IMR-90 (cell line): Measurements from ENCODE around the gene ACOXL. TPM values are rescaled to one million over a fixed set of nuclear protein-coding genes. Genes with fewer than 3 reads are reported as not detected.

Experiments
- ATAC-seq: fragments of 200-7000 bp; cut with Tn5 transposase; 2 replicates; pipeline ENCODE4 v1.9.1; 2020; ENCODE audit warnings: low read depth, mild to moderate bottlenecking, moderate library complexity
- BruUV-seq: library from RNA; stranded (reverse); fragments of 400-500 nt; replicated peaks from 2 replicates; lab custom pipeline; 2021; lab: Mats Ljungman, UMichigan
- CTCF ChIA-PET: fragments of 300-600 bp; formaldehyde crosslinking; extraction: SDS; loops from one replicate; lab custom pipeline; 2021; ENCODE audit warnings: antibody characterized with exemption; lab: Yijun Ruan, JAX
- POLR2A ChIA-PET: fragments of 300-600 bp; sonication (Branson Sonifier 250); formaldehyde crosslinking; loops from one replicate; lab custom pipeline; 2022; ENCODE audit warnings: antibody characterized with exemption; ENCODE audit not compliant: unreplicated experiment; lab: Charles Lee
- DNase-seq: peaks from one replicate; pipeline ENCODE4 v3.0.0; 2013
- H2AFZ ChIP-seq: replicated peaks from 2 replicates; pipeline ENCODE3; 2013; ENCODE audit warnings: low read length, mild to moderate bottlenecking; ENCODE audit not compliant: poor library complexity
- H2AK5ac ChIP-seq: 2 replicates; pipeline ENCODE4 v1.6.1; 2013; ENCODE audit warnings: low read depth, low read length, inconsistent platforms
- H2AK9ac ChIP-seq: replicated peaks from 2 replicates; pipeline ENCODE3; 2013; ENCODE audit warnings: mild to moderate bottlenecking, low read depth, low read length, moderate library complexity; ENCODE audit not compliant: poor library complexity
- H2BK120ac ChIP-seq: 2 replicates; pipeline ENCODE4 v1.6.1; 2013; ENCODE audit warnings: low read depth, low read length, inconsistent platforms
- H2BK15ac ChIP-seq: 3 replicates; pipeline ENCODE4 v1.6.1; 2013; ENCODE audit warnings: low read depth, low read length, inconsistent platforms
- H2BK20ac ChIP-seq: 2 replicates; pipeline ENCODE4 v1.6.1; 2013; ENCODE audit warnings: low read depth, mild to moderate bottlenecking, inconsistent platforms, low read length, moderate library complexity
- H2BK5ac ChIP-seq: 2 replicates; pipeline ENCODE4 v1.6.1; 2013; ENCODE audit warnings: mild to moderate bottlenecking, low read depth, low read length, inconsistent platforms; ENCODE audit not compliant: poor library complexity, severe bottlenecking
- H3K14ac ChIP-seq: replicated peaks from 2 replicates; pipeline ENCODE4 v1.6.1; 2013; ENCODE audit warnings: low read depth, low read length, inconsistent platforms
- H3K18ac ChIP-seq: 2 replicates; pipeline ENCODE4 v1.6.1; 2013; ENCODE audit warnings: low read depth, low read length, control low read depth
- H3K23ac ChIP-seq: 2 replicates; pipeline ENCODE4 v1.6.1; 2013; ENCODE audit warnings: low read depth, low read length, inconsistent platforms
- H3K27ac ChIP-seq: 2 replicates; pipeline ENCODE4 v1.5.1; 2013; ENCODE audit warnings: mild to moderate bottlenecking, control low read depth, low read length; ENCODE audit not compliant: insufficient read depth
- H3K27me3 ChIP-seq: 2 replicates; pipeline ENCODE4 v1.6.1; 2013; ENCODE audit warnings: low read length; ENCODE audit not compliant: control insufficient read depth, insufficient read depth
- H3K36me3 ChIP-seq: 2 replicates; pipeline ENCODE4 v1.6.1; 2013; ENCODE audit warnings: low read length, mixed read lengths; ENCODE audit not compliant: control insufficient read depth, insufficient read depth
- H3K4ac ChIP-seq: 2 replicates; pipeline ENCODE4 v1.6.1; 2013; ENCODE audit warnings: low read depth, low read length, inconsistent platforms
- H3K4me1 ChIP-seq: 2 replicates; pipeline ENCODE4 v1.6.1; 2013; ENCODE audit warnings: low read length, mixed read lengths; ENCODE audit not compliant: control insufficient read depth, insufficient read depth
- H3K4me2 ChIP-seq: 2 replicates; pipeline ENCODE4 v1.6.1; 2013; ENCODE audit warnings: low read depth, mild to moderate bottlenecking, control low read depth, low read length, moderate library complexity
- H3K4me3 ChIP-seq: 2 replicates; pipeline ENCODE4 v1.5.1; 2013; ENCODE audit warnings: low read depth, mild to moderate bottlenecking, control low read depth, low read length, moderate library complexity; ENCODE audit not compliant: insufficient read depth
- H3K56ac ChIP-seq: 2 replicates; pipeline ENCODE4 v1.6.1; 2013; ENCODE audit warnings: low read length, inconsistent platforms; ENCODE audit not compliant: insufficient read depth; ENCODE audit errors: extremely low read depth
- H3K79me1 ChIP-seq, 2 experiments: 2 replicates each; pipeline ENCODE4 v1.6.1; 2013; ENCODE audit warnings: low read length in 2 of 2, inconsistent platforms in 1 of 2, low read depth in 1 of 2
- H3K9ac ChIP-seq: 2 replicates; pipeline ENCODE4 v1.6.1; 2013; ENCODE audit warnings: low read depth, low read length, control low read depth
- H3K9me1 ChIP-seq: 2 replicates; pipeline ENCODE4 v1.6.1; 2013; ENCODE audit warnings: low read length, inconsistent platforms; ENCODE audit not compliant: insufficient read depth
- H3K9me3 ChIP-seq: 2 replicates; pipeline ENCODE4 v1.6.1; 2013; ENCODE audit warnings: low read length; ENCODE audit not compliant: control insufficient read depth, insufficient read depth
- H4K20me1 ChIP-seq: 2 replicates; pipeline ENCODE4 v1.6.1; 2013; ENCODE audit warnings: low read length, inconsistent platforms; ENCODE audit not compliant: insufficient read depth
- H4K5ac ChIP-seq: 2 replicates; pipeline ENCODE4 v1.6.1; 2013; ENCODE audit warnings: mild to moderate bottlenecking, low read depth, low read length, control low read depth
- H4K8ac ChIP-seq, 2 experiments: 2 replicates each; pipeline ENCODE4 v1.6.1; 2013; ENCODE audit warnings: low read depth in 2 of 2, low read length in 2 of 2, control low read depth in 1 of 2, inconsistent platforms in 1 of 2
- H4K91ac ChIP-seq: 2 replicates; pipeline ENCODE4 v1.6.1; 2013; ENCODE audit warnings: low read depth, low read length, inconsistent platforms; ENCODE audit not compliant: insufficient read depth
- CHD1 ChIP-seq: IDR thresholded peaks from 2 replicates; pipeline ENCODE4 v1.6.1; 2012; ENCODE audit warnings: low read depth, low read length, improper control_type of control experiment
- NFE2L2 ChIP-seq: fragments of 150-350 bp; IDR thresholded peaks from 2 replicates; pipeline ENCODE4 v1.6.1; 2016; ENCODE audit warnings: low read depth, mild to moderate bottlenecking, low read length
- RAD21 ChIP-seq: IDR thresholded peaks from 2 replicates; pipeline ENCODE4 v1.6.1; 2012; ENCODE audit warnings: low read length, improper control_type of control experiment
- RCOR1 ChIP-seq: IDR thresholded peaks from 2 replicates; pipeline ENCODE4 v1.6.1; 2012; ENCODE audit warnings: mild to moderate bottlenecking, low read length, improper control_type of control experiment; ENCODE audit not compliant: insufficient replicate concordance
- SMC3 ChIP-seq: fragments of 150-350 bp; IDR thresholded peaks from 2 replicates; pipeline ENCODE4 v1.6.1; 2016; ENCODE audit warnings: low read depth, mild to moderate bottlenecking, antibody characterized with exemption, low read length, moderate library complexity
- WGBS, 2 experiments: methylation state at CpG; one replicate each; pipeline versions ENCODE4 v1.1.5 to v1.1.7; 2013; ENCODE audit warnings: missing lambda C conversion rate in 2 of 2; ENCODE audit not compliant: insufficient read length in 1 of 2; ENCODE audit errors: extremely low coverage in 2 of 2; 5-methylcytosine and 5-hydroxymethylcytosine counted together
- dilution Hi-C: fragments of 300-500 bp; cut with HindIII; formaldehyde crosslinking; loops from one replicate; pipeline ENCODE4 v1.14.3; 2018; ENCODE audit warnings: low sequenced_read_pairs; ENCODE audit not compliant: unreplicated experiment
- in situ Hi-C: fragments of 300-500 bp; cut with MboI; formaldehyde crosslinking; loops from 3 replicates; pipeline ENCODE4 v1.14.3; 2019; ENCODE audit warnings: low sequenced_read_pairs, inconsistent platforms, mixed read lengths
- intact Hi-C: fragments of 100-400 bp; cut with micrococcal nuclease; formaldehyde crosslinking; loops from 2 replicates; pipeline ENCODE4 v1.10.0; 2022
- polyA plus RNA-seq, 3 experiments: library from polyadenylated mRNA; depleted of rRNA; stranded (reverse); fragments of >200 nt; gene quantifications; 2 replicates each; pipeline ENCODE4 v1.2.3, GENCODE V29; 2012; ENCODE audit warnings: low replicate concordance in 1 of 3
- total RNA-seq: library from RNA; depleted of rRNA; stranded (reverse); fragments of >200 nt; gene quantifications from 2 replicates; pipeline ENCODE4 v1.2.3, GENCODE V29; 2012
- TF ChIP-seq, protein P1 (sequence below): conservative IDR thresholded peaks from 2 replicates; pipeline ENCODE4 v1.5.1; 2012; ENCODE audit warnings: mild to moderate bottlenecking, low read depth, low read length, improper control_type of control experiment

The ACOXL gene
- total and polyA plus RNA-seq, 2 of the 4 experiments (the other 2 are of a cell fraction): not detected

- H3K9me1 ChIP-seq: no peaks in the 10 kb centered on the region
- no peak overlapping the region for H2BK120ac ChIP-seq
- no peak overlapping the region for H3K14ac ChIP-seq
- in situ Hi-C loops (no loop called here), intact Hi-C loops (no loop called here), dilution Hi-C loops (no loop called here)
- no peaks in the 10 kb centered on the region for H4K20me1 ChIP-seq
- no peak overlapping the region for H3K18ac ChIP-seq
- H3K4me1 ChIP-seq: no peaks in the 10 kb centered on the region
- H2AFZ ChIP-seq: no peak overlapping the region
- no peak overlapping the region for H3K27ac ChIP-seq
- no peak overlapping the region for H4K5ac ChIP-seq
- H2AK5ac ChIP-seq: no peak overlapping the region
- no peak overlapping the region for H2BK5ac ChIP-seq
- H3K56ac ChIP-seq: no peak overlapping the region
- H3K27me3 ChIP-seq: peaks cover 40% of the 10 kb centered on the region
- WGBS, 2 experiments: 54% methylated on average over 5 of the region's 9 CpGs; no CpG with 5 or more reads in 1 of the 2 experiments
- H2BK15ac ChIP-seq: no peak overlapping the region
- CTCF ChIA-PET: no interaction called here
- H4K91ac ChIP-seq: no peak overlapping the region
- ATAC-seq (no peak), DNase-seq (no peak)
- H3K4me3 ChIP-seq: no peak overlapping the region
- TF ChIP-seq SMC3: no peak
- no peak for TF ChIP-seq CHD1
- TF ChIP-seq, protein P1, sequence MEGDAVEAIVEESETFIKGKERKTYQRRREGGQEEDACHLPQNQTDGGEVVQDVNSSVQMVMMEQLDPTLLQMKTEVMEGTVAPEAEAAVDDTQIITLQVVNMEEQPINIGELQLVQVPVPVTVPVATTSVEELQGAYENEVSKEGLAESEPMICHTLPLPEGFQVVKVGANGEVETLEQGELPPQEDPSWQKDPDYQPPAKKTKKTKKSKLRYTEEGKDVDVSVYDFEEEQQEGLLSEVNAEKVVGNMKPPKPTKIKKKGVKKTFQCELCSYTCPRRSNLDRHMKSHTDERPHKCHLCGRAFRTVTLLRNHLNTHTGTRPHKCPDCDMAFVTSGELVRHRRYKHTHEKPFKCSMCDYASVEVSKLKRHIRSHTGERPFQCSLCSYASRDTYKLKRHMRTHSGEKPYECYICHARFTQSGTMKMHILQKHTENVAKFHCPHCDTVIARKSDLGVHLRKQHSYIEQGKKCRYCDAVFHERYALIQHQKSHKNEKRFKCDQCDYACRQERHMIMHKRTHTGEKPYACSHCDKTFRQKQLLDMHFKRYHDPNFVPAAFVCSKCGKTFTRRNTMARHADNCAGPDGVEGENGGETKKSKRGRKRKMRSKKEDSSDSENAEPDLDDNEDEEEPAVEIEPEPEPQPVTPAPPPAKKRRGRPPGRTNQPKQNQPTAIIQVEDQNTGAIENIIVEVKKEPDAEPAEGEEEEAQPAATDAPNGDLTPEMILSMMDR: no peak
- TF ChIP-seq RAD21: no peak
- TF ChIP-seq RCOR1: no peak
- TF ChIP-seq NFE2L2: no peak
- BruUV-seq: no TSS peak
- H3K4ac ChIP-seq: no peak overlapping the region
- H4K8ac ChIP-seq: no peak overlapping the region
- H2BK20ac ChIP-seq: no peak overlapping the region
- H3K23ac ChIP-seq: no peak overlapping the region
- H3K36me3 ChIP-seq: no peaks in the 10 kb centered on the region
- H3K4me2 ChIP-seq: no peak overlapping the region
- H3K9ac ChIP-seq: no peak overlapping the region
- H3K79me1 ChIP-seq: no peaks in the 10 kb centered on the region
- POLR2A ChIA-PET: no interaction called here
- no peaks in the 10 kb centered on the region for H3K9me3 ChIP-seq
- peak overlapping the region; percentile 10 for H2AK9ac ChIP-seq
Measured at GRCh38 chr2:111045771-111046444, 313.5 kb downstream of the ACOXL start.
